Tibial nerve (tissue), 4 donors: Measurements from ENCODE around the gene ADAMTS3.

Source experiments
- CTCF ChIP-seq, 5 experiments: fragments of 200-600 bp in 3 of 5; fragments of 450-650 bp in 2 of 5; sonication (generic) in 3 of 5; IDR thresholded peaks; one replicate each; pipeline ENCODE4 v1.5.1; 2016 to 2019; ENCODE audit warnings: antibody characterized with exemption in 5 of 5, mild to moderate bottlenecking in 3 of 5, moderate library complexity in 2 of 5
- EP300 ChIP-seq, 2 donors: sonication (generic); formaldehyde crosslinking; IDR thresholded peaks; one replicate each; pipeline ENCODE4 v1.6.1; 2017; ENCODE audit warnings: antibody characterized with exemption in 2 of 2, mild to moderate bottlenecking in 1 of 2
- POLR2A ChIP-seq, 2 donors: fragments of 450-650 bp; IDR thresholded peaks; one replicate each; pipeline ENCODE4 v1.6.1; 2017; ENCODE audit warnings: antibody characterized with exemption in 2 of 2, mild to moderate bottlenecking in 2 of 2, moderate library complexity in 2 of 2

- TF ChIP-seq CTCF (IDR thresholded peaks at IDR 0.05): no peak
- no peak for TF ChIP-seq POLR2A (IDR thresholded peaks at IDR 0.05)
- TF ChIP-seq EP300 (IDR thresholded peaks at IDR 0.05): no peak
Measured at GRCh38 chr4:72536443-72536842, 32.6 kb downstream of the ADAMTS3 start.
